Left ventricle myocardium inferior (tissue), 1 donor: ENCODE results near the gene VPS13D. TPM values are rescaled to one million over a fixed set of nuclear protein-coding genes. Genes with fewer than 3 reads are reported as not detected.

Experiments used
- DNase-seq: peaks from one replicate; pipeline ENCODE4 v3.0.0-alpha.2; 2020
- H3K27ac ChIP-seq: fragments of 200-600 bp; replicated peaks from 2 replicates; pipeline ENCODE4 v1.8.0; 2021
- H3K27me3 ChIP-seq: fragments of 200-600 bp; 2 replicates; pipeline ENCODE4 v1.8.0; 2021; ENCODE audit warnings: low read depth
- H3K36me3 ChIP-seq: fragments of 200-600 bp; 2 replicates; pipeline ENCODE4 v1.8.0; 2021
- H3K4me1 ChIP-seq: fragments of 200-600 bp; 2 replicates; pipeline ENCODE4 v1.8.0; 2021
- H3K4me3 ChIP-seq: fragments of 200-600 bp; 2 replicates; pipeline ENCODE4 v1.8.0; 2021; ENCODE audit warnings: mild to moderate bottlenecking, moderate library complexity
- H3K9me3 ChIP-seq: fragments of 200-600 bp; replicated peaks from 2 replicates; pipeline ENCODE4 v1.8.0; 2021
- CTCF ChIP-seq: fragments of 200-600 bp; IDR thresholded peaks from 2 replicates; pipeline ENCODE4 v1.8.0; 2021; ENCODE audit warnings: antibody characterized with exemption, mild to moderate bottlenecking, borderline replicate concordance
- intact Hi-C: fragments of 100-400 bp; cut with micrococcal nuclease; formaldehyde crosslinking; loops from one replicate; pipeline ENCODE4 v1.11.0; 2022
- total RNA-seq: library from RNA; stranded (reverse); fragmentation: NEBNext Ultra II Directional; extraction: Animal tissue kit (Norgen Biotek cat#: 25700); gene quantifications from one replicate; pipeline ENCODE4 v1.2.1, GENCODE V29; 2021
- donor health status: DM: no; HTN: yes; CAD: no; lungs with severe emphysema.

VPS13D gene
- total RNA-seq, 1 donor from 2014 or later = 71.6 TPM

- peaks cover 48% of the 10 kb centered on the region for H3K36me3 ChIP-seq
Observed at GRCh38 chr1:12502336-12503109, 272.7 kb downstream of the VPS13D start.

GRCh38 chr1:12503709-12504108, 273.9 kb downstream of the VPS13D start:
- no peak for TF ChIP-seq CTCF
- no peak overlapping the region for H3K4me3 ChIP-seq
- H3K4me1 ChIP-seq = peaks cover 45% of the 10 kb centered on the region
- no peak overlapping the region for H3K27ac ChIP-seq
- H3K9me3 ChIP-seq = no peaks in the 10 kb centered on the region
- intact Hi-C loops = no loop called here
- DNase-seq = no peak
- H3K36me3 ChIP-seq = peaks cover 48% of the 10 kb centered on the region
- H3K27me3 ChIP-seq = no peaks in the 10 kb centered on the region

More at GRCh38 chr1:12502336-12503109, 272.7 kb downstream of the VPS13D start:
- Histone ChIP-seq H3K9me3 (no peaks in the 10 kb centered on the region), H3K27ac (no peak overlapping the region), H3K27me3 (no peaks in the 10 kb centered on the region), H3K4me3 (no peak overlapping the region), H3K4me1 (peaks cover 41% of the 10 kb centered on the region)
- no peak for DNase-seq
- no peak for TF ChIP-seq CTCF
- intact Hi-C loops = no loop called here

GRCh38 chr1:12504601-12505000, 274.8 kb downstream of the VPS13D start:
- Histone ChIP-seq H3K4me1 (peaks cover 45% of the 10 kb centered on the region), H3K27me3 (no peaks in the 10 kb centered on the region), H3K27ac (no peak overlapping the region), H3K36me3 (peaks cover 48% of the 10 kb centered on the region), H3K4me3 (no peak overlapping the region), H3K9me3 (no peaks in the 10 kb centered on the region)
- DNase-seq = no peak
- TF ChIP-seq CTCF = no peak
- intact Hi-C loops = no loop called here

- intact Hi-C loops = no loop called here
- peaks cover 50% of the 10 kb centered on the region for H3K36me3 ChIP-seq
- H3K4me1 ChIP-seq = peaks cover 49% of the 10 kb centered on the region
- no peak for TF ChIP-seq CTCF
- H3K27ac ChIP-seq = no peak overlapping the region
- DNase-seq = no peak
- no peaks in the 10 kb centered on the region for H3K9me3 ChIP-seq
- no peaks in the 10 kb centered on the region for H3K27me3 ChIP-seq
- no peak overlapping the region for H3K4me3 ChIP-seq
Observed at GRCh38 chr1:12505231-12505630, 275.4 kb downstream of the VPS13D start.

- peaks cover 50% of the 10 kb centered on the region for H3K36me3 ChIP-seq
- peak overlapping the region; percentile 37 for H3K27ac ChIP-seq
Observed at GRCh38 chr1:12505639-12506280, 275.9 kb downstream of the VPS13D start.

More at GRCh38 chr1:12505639-12506280, 275.9 kb downstream of the VPS13D start:
- Histone ChIP-seq H3K9me3 (no peaks in the 10 kb centered on the region), H3K27me3 (no peaks in the 10 kb centered on the region), H3K4me3 (no peak overlapping the region), H3K4me1 (peaks cover 54% of the 10 kb centered on the region)
- TF ChIP-seq CTCF = no peak
- intact Hi-C loops = no loop called here
- no peak for DNase-seq
